Ishikawa (cell line): ENCODE results near the gene CHRNA5.

Experiments
- CEBPB ChIP-seq: IDR thresholded peaks from 2 replicates; pipeline ENCODE4 v1.6.1; 2012
- CREB1 ChIP-seq: IDR thresholded peaks from 2 replicates; pipeline ENCODE4 v1.6.1; 2012; ENCODE audit warnings: low read depth
- EGR1 ChIP-seq: IDR thresholded peaks from 2 replicates; pipeline ENCODE4 v1.6.1; 2012
- EP300 ChIP-seq: IDR thresholded peaks from 2 replicates; pipeline ENCODE4 v1.6.1; 2012; ENCODE audit warnings: borderline replicate concordance
- FOXM1 ChIP-seq: IDR thresholded peaks from 2 replicates; pipeline ENCODE4 v1.6.1; 2012; ENCODE audit warnings: low read depth, borderline replicate concordance
- MAX ChIP-seq: IDR thresholded peaks from 2 replicates; pipeline ENCODE4 v1.6.1; 2012
- NFIC ChIP-seq: IDR thresholded peaks from 2 replicates; pipeline ENCODE4 v1.6.1; 2012
- RAD21 ChIP-seq: IDR thresholded peaks from 2 replicates; pipeline ENCODE4 v1.6.1; 2012; ENCODE audit warnings: low read depth
- REST ChIP-seq: IDR thresholded peaks from 2 replicates; pipeline ENCODE4 v1.6.1; 2012; ENCODE audit warnings: low read depth, mild to moderate bottlenecking
- TAF1 ChIP-seq: IDR thresholded peaks from 2 replicates; pipeline ENCODE4 v1.6.1; 2012; ENCODE audit warnings: low read depth, mild to moderate bottlenecking
- TCF12 ChIP-seq: IDR thresholded peaks from 2 replicates; pipeline ENCODE4 v1.6.1; 2012; ENCODE audit warnings: low read depth
- TEAD4 ChIP-seq: IDR thresholded peaks from 2 replicates; pipeline ENCODE4 v1.6.1; 2012
- USF1 ChIP-seq: IDR thresholded peaks from 2 replicates; pipeline ENCODE4 v1.6.1; 2012
- YY1 ChIP-seq: IDR thresholded peaks from 2 replicates; pipeline ENCODE4 v1.6.1; 2012; ENCODE audit warnings: low read depth
- ZBTB7A ChIP-seq: IDR thresholded peaks from 2 replicates; pipeline ENCODE4 v1.6.1; 2012; ENCODE audit warnings: low read depth

The CHRNA5 gene

GRCh38 chr15:78597583-78597982, 32.3 kb downstream of the CHRNA5 start:
- TF ChIP-seq REST (no peak), TCF12 (no peak), MAX (no peak), NFIC (no peak), EGR1 (no peak), CEBPB (no peak), RAD21 (no peak), TAF1 (no peak), EP300 (no peak), CREB1 (no peak), YY1 (no peak), TEAD4 (no peak), USF1 (no peak), FOXM1 (no peak), ZBTB7A (no peak)

GRCh38 chr15:78598348-78598747, 33.0 kb downstream of the CHRNA5 start:
- TF ChIP-seq RAD21, result no peak
- no peak for TF ChIP-seq NFIC
- no peak for TF ChIP-seq TEAD4
- TF ChIP-seq MAX, result no peak
- no peak for TF ChIP-seq EP300
- TF ChIP-seq CREB1, result no peak
- no peak for TF ChIP-seq FOXM1
- TF ChIP-seq YY1, result no peak
- no peak for TF ChIP-seq ZBTB7A
- TF ChIP-seq USF1, result no peak
- TF ChIP-seq TCF12, result no peak
- TF ChIP-seq REST, result no peak

GRCh38 chr15:78599189-78599588, 33.9 kb downstream of the CHRNA5 start:
- no peak for TF ChIP-seq USF1
- no peak for TF ChIP-seq CREB1
- TF ChIP-seq TAF1, result no peak
- no peak for TF ChIP-seq NFIC
- no peak for TF ChIP-seq FOXM1
- no peak for TF ChIP-seq EGR1
- no peak for TF ChIP-seq MAX
- TF ChIP-seq CEBPB, result no peak
- no peak for TF ChIP-seq TEAD4
- TF ChIP-seq EP300, result no peak
- TF ChIP-seq YY1, result no peak
- TF ChIP-seq TCF12, result no peak

- TF ChIP-seq MAX (no peak), FOXM1 (no peak), RAD21 (no peak), CREB1 (no peak), EP300 (no peak), TEAD4 (no peak), CEBPB (no peak), YY1 (no peak), REST (no peak), ZBTB7A (no peak), EGR1 (no peak)
Observed at GRCh38 chr15:78603467-78603866, 38.1 kb downstream of the CHRNA5 start.
